GM10248 (cell line): ENCODE measurements around the gene UTY.

Source experiments
- CTCF ChIA-PET: fragments of 300-600 bp; sonication (Branson Sonifier 250); formaldehyde crosslinking; extraction: SDS; loops from one replicate; lab custom pipeline; 2021; ENCODE audit warnings: antibody characterized with exemption; lab: Yijun Ruan, JAX
- POLR2A ChIA-PET: fragments of 350-650 bp; sonication (Branson Sonifier 250); formaldehyde crosslinking; extraction: SDS; loops from one replicate; lab custom pipeline; 2020; ENCODE audit warnings: antibody characterized with exemption; lab: Yijun Ruan, JAX
- DNase-seq: peaks from one replicate; pipeline ENCODE4 v3.0.0; 2012; ENCODE audit errors: extremely low spot score
- CTCF ChIP-seq: IDR thresholded peaks from 2 replicates; pipeline ENCODE4 v1.5.1; 2012; ENCODE audit warnings: mild to moderate bottlenecking, low read depth; ENCODE audit errors: extremely low read depth, missing control alignments, control extremely low read depth

The UTY gene

GRCh38 chrY:13479828-13480227 lies at the start of gene UTY:
Gene UTY (minus strand): TSS chrY:13480033. CDS start chrY:13479665, 368 bp downstream.
- ChIA-PET POLR2A (no interaction called here), CTCF (interaction anchor here (1.0 kb wide), 1 partner anchor 14 kb away, joined by 4 read pairs; no protein-coding TSS in a partner anchor)
- TF ChIP-seq CTCF = no peak
- DNase-seq = peak; percentile 38

GRCh38 chrY:13520474-13520873 lies 40.6 kb upstream of the UTY start:
- no peak for DNase-seq
- ChIA-PET POLR2A (no interaction called here), CTCF (interaction anchor here (1.0 kb wide), 1 partner anchor 16 kb away, joined by 3 read pairs; no protein-coding TSS in a partner anchor)
- no peak for TF ChIP-seq CTCF

GRCh38 chrY:13501215-13501614 lies 21.4 kb upstream of the UTY start:
- peak; percentile 25 for TF ChIP-seq CTCF
- POLR2A ChIA-PET = no interaction called here
- no peak for DNase-seq
- CTCF ChIA-PET = interaction anchor here (1.0 to 2.7 kb wide), 3 partner anchors 77 to 228 kb away, joined by 3 to 13 read pairs (median 3); no protein-coding TSS in a partner anchor

GRCh38 chrY:13493737-13494136 lies 13.9 kb upstream of the UTY start:
- POLR2A ChIA-PET = no interaction called here

GRCh38 chrY:13492408-13492807 lies 12.6 kb upstream of the UTY start:
- TF ChIP-seq CTCF = no peak
- ChIA-PET CTCF (interaction anchor here (1.6 kb wide), 1 partner anchor 113 kb away, joined by 3 read pairs; no protein-coding TSS in a partner anchor), POLR2A (no interaction called here)
- DNase-seq = no peak

More at GRCh38 chrY:13493737-13494136, 13.9 kb upstream of the UTY start:
- no peak for DNase-seq
- CTCF ChIA-PET = interaction anchor here (1.3 kb wide), 1 partner anchor 10 kb away, joined by 4 read pairs; no protein-coding TSS in a partner anchor
- no peak for TF ChIP-seq CTCF

- ChIA-PET CTCF (no interaction called here), POLR2A (no interaction called here)
- no peak for DNase-seq
- no peak for TF ChIP-seq CTCF
These were observed 8.9 kb upstream of the UTY start for GRCh38 chrY:13488738-13489137.
